Central memory CD8-positive, alpha-beta T cell (primary cell): ENCODE measurements around the gene ST3GAL3.

Source experiments
- ATAC-seq: fragments of 150-1000 bp; cut with Tn5 transposase; replicated peaks from 2 replicates; pipeline ENCODE4 v1.10.0; 2022; ENCODE audit warnings: mild to moderate bottlenecking, moderate FRiP score, moderate number of reproducible peaks; ENCODE audit not compliant: poor library complexity, severe bottlenecking; ENCODE audit errors: extremely low read depth
- DNase-seq, 2 donors: peaks; one replicate each; pipeline ENCODE4 v3.0.0; 2021; ENCODE audit warnings: low spot score in 2 of 2
- H3K27ac Mint-ChIP-seq: one replicate; pipeline ENCODE4 v1.8.0; 2022; ENCODE audit warnings: low read depth, mild to moderate bottlenecking, moderate library complexity, mixed read lengths
- H3K27me3 Mint-ChIP-seq: one replicate; pipeline ENCODE4 v1.8.0; 2022; ENCODE audit warnings: mixed read lengths
- H3K36me3 Mint-ChIP-seq: one replicate; pipeline ENCODE4 v1.8.0; 2022; ENCODE audit warnings: mild to moderate bottlenecking, moderate library complexity, mixed read lengths; ENCODE audit not compliant: insufficient read depth
- H3K4me1 Mint-ChIP-seq: one replicate; pipeline ENCODE4 v1.8.0; 2022; ENCODE audit warnings: mixed read lengths
- H3K4me3 Mint-ChIP-seq: one replicate; pipeline ENCODE4 v1.8.0; 2022; ENCODE audit warnings: mild to moderate bottlenecking, moderate library complexity, mixed read lengths
- H3K9me3 Mint-ChIP-seq: one replicate; pipeline ENCODE4 v1.8.0; 2022; ENCODE audit warnings: mixed read lengths

ST3GAL3 gene

DNA sequence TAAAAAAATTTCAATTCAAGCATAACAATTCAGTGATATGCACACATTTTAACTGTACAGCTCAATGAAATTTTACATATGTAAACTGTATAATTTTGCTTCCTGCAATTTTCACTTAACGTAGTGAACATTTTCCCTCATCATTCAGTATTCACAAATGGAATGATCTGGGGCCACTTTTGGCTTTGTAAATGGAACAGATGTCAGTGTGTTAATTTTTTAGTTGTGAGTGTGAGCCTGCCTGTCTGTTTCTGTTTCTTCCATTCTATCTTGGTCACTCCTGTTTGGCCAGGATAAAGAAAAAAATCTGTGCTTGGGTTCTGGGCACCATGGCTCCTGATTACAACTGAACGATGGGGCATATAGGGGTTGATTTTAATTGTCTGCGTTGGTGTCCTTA lies 20.5 kb upstream of the ST3GAL3 start:
- H3K9me3 Mint-ChIP-seq: no peaks in the 10 kb centered on the region
- no peak for DNase-seq
- peaks cover 9% of the 10 kb centered on the region for H3K4me1 Mint-ChIP-seq
- no peak overlapping the region for H3K4me3 Mint-ChIP-seq
- peak overlapping the region; percentile 19 for H3K27ac Mint-ChIP-seq
- H3K27me3 Mint-ChIP-seq: no peaks in the 10 kb centered on the region
- H3K36me3 Mint-ChIP-seq: peaks cover 59% of the 10 kb centered on the region
- no peak for ATAC-seq

DNA sequence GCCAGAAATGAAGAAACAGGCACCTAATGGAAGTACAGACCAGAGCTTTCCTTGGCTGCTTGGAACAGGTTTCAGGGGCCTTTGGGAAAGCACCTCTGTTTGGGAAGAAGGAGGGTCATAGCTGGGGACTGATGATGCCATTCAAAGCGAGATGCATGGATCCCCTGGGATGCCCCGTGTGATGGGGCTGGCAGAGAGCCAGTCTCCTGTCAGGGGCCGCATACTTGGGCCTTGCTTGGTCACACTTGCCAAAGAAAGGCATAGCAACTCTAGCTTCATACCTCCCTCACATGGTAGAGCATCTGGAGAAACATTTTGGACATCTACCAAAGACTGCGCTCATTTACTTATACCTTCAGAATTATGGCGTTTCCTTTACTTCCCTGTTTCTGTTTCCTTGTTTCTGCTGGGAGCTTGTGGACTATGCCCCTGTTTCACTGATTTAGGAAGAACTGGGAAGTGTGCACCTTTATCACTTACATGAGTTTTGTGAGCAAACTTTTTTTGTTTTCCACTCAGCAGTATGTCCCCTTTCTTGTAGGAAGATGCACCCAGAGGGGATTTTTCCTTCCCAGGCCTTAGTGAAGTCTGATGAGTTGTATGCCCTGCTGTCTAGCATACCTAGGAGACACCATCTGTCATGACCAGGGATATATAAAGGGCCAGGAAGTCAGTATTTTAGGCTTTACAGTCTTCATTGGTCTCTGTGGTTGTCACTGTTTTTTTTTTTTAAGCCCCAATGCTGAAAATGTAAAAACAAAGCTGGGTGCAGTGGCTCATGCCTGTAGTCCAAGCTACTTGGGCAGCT lies 19.8 kb upstream of the ST3GAL3 start:
- peaks cover 66% of the 10 kb centered on the region for H3K36me3 Mint-ChIP-seq
- no peaks in the 10 kb centered on the region for H3K9me3 Mint-ChIP-seq
- ATAC-seq (no peak), DNase-seq (no peak)
- no peaks in the 10 kb centered on the region for H3K27me3 Mint-ChIP-seq
- no peak overlapping the region for H3K27ac Mint-ChIP-seq
- peaks cover 9% of the 10 kb centered on the region for H3K4me1 Mint-ChIP-seq
- H3K4me3 Mint-ChIP-seq: no peak overlapping the region

DNA sequence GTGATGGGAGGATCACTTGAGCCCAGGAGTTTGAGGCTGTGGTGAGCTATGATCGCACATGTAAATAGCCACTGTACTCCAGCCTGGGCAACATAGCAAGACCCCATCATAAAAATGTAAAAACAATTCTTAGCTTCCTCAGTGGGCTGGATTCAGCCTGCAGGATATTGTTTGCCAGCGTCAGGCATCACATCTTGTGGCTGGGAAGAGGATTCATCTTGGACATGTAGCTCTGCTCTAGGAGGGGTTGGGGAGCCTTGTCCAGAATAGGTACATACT lies 19.3 kb upstream of the ST3GAL3 start:
- ATAC-seq (no peak), DNase-seq (no peak)
- H3K36me3 Mint-ChIP-seq: peaks cover 71% of the 10 kb centered on the region
- H3K4me1 Mint-ChIP-seq: peaks cover 9% of the 10 kb centered on the region
- H3K9me3 Mint-ChIP-seq: no peaks in the 10 kb centered on the region
- no peak overlapping the region for H3K27ac Mint-ChIP-seq
- H3K4me3 Mint-ChIP-seq: no peak overlapping the region
- H3K27me3 Mint-ChIP-seq: no peaks in the 10 kb centered on the region

DNA sequence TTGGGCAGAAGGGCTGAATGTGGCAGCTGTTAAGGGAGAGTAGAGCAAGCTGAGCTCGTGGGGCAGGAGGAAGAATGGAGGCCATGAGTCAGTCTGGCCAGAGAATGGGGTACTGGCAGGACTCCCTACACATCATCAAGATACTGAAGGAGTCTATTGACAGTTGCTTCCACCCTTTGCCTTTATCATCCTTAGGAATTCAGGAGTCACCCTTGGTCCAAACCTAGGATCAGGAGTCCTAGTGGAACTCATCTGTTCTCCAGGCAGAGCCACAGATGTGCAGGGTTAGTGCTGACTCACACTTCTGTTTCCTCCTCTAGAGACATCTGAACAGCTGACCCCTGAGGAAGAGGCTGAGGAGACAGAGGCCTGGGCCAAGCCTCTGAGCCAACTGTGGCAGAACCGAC lies 18.7 kb upstream of the ST3GAL3 start:
- no peak overlapping the region for H3K27ac Mint-ChIP-seq
- ATAC-seq (no peak), DNase-seq (no peak)
- H3K9me3 Mint-ChIP-seq: no peaks in the 10 kb centered on the region
- H3K36me3 Mint-ChIP-seq: peaks cover 74% of the 10 kb centered on the region
- H3K4me1 Mint-ChIP-seq: peaks cover 9% of the 10 kb centered on the region
- H3K27me3 Mint-ChIP-seq: no peaks in the 10 kb centered on the region
- H3K4me3 Mint-ChIP-seq: no peak overlapping the region

DNA sequence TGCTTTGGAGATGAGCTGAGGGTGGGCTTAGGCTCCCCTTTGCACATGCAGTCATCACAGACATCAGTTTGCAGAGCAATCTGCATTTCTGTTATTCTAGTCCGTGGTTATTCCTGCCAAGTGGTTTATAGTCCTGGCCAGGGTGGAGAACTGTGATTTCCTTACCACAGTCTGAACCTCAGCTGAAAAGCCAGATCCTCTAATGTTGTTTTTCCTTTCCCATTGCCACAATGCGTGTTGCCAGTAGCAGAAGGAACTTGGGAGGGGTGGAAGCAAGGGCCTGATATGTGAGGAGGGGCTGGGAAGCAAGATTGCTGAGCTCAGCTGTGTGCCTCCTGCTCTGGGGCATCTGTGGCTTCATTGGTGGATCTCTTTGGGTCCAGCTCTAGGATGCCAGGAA lies 18.0 kb upstream of the ST3GAL3 start:
- Mint-ChIP-seq H3K27ac (no peak overlapping the region), H3K4me1 (peaks cover 7% of the 10 kb centered on the region), H3K4me3 (no peak overlapping the region), H3K27me3 (no peaks in the 10 kb centered on the region), H3K9me3 (no peaks in the 10 kb centered on the region), H3K36me3 (peaks cover 77% of the 10 kb centered on the region)
- DNase-seq: no peak
- no peak for ATAC-seq

DNA sequence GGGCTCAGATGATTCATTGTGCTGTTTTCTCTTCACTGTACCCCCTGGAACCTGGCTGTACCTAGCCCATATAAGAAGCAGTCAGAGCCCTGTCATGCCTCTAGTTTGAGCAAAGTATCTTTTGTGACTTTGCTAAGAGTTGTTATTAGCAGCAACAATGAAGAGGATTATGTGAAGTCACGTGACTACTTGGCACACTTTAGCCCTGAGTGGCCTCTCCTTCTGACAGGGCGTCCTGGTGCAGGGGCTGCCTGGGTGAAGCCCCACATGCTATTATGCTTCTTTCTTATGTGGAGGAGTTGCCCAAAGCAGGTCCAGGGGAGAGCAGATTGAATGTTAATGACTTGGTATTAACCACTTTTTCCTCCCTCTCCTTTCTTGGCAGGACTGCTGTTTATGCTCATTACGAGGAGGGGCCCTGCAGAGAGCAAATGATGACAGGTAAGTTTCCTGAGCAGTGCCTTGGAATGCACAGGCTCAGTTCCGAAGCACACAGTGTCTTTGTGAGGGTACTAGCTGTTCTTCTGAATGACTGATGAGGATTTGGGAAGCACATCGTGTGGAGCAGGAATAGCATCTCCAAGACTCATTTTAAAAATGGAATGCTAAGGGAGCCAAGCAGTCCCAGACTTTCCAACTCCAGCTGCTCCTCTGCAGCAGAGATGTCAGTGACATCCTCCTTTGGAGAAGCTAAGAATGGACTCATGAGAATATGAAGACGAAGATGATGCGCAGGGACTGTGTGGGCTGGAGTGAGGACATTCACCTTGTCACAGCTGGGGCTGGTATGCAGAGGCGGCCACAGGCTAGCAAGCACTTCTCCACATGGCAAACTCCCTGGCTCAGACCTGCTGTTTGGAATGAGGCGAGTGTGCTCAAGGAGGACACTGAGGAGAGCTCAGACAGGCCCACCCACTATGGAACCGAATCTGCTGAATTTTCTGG lies 15.2 kb upstream of the ST3GAL3 start:
- Mint-ChIP-seq H3K4me1 (no peaks in the 10 kb centered on the region), H3K4me3 (no peak overlapping the region), H3K36me3 (peaks cover 57% of the 10 kb centered on the region), H3K9me3 (no peaks in the 10 kb centered on the region), H3K27ac (no peak overlapping the region), H3K27me3 (no peaks in the 10 kb centered on the region)
- DNase-seq (no peak), ATAC-seq (no peak)

- no peak for ATAC-seq
- no peaks in the 10 kb centered on the region for H3K27me3 Mint-ChIP-seq
- no peak for DNase-seq
- no peak overlapping the region for H3K27ac Mint-ChIP-seq
- H3K4me3 Mint-ChIP-seq: no peak overlapping the region
- H3K36me3 Mint-ChIP-seq: peaks cover 47% of the 10 kb centered on the region
- H3K4me1 Mint-ChIP-seq: no peaks in the 10 kb centered on the region
- no peaks in the 10 kb centered on the region for H3K9me3 Mint-ChIP-seq
Measured at GRCh38 chr1:43693371-43693770, 14.0 kb upstream of the ST3GAL3 start.

DNA sequence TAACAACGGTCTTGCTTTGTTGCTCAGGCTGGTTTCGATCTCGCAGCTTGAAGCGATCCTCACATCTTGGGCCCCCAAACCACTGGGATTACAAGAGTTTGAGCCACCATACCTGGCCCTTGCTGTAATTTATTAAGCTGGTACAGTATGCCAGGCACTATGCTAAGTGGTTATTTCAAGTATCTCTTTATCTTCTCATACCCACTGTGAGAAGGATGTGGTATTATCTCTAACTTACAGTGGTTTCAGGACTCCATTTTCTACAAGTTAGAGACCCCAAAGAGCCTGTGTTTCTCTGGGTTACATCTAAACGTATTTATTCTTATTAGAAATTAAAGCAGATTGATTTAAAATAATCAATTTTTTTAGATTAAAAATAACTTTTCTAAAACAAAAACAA lies 8.1 kb upstream of the ST3GAL3 start:
- ATAC-seq (no peak), DNase-seq (no peak)
- Mint-ChIP-seq H3K4me1 (no peaks in the 10 kb centered on the region), H3K27ac (no peak overlapping the region), H3K9me3 (no peaks in the 10 kb centered on the region), H3K36me3 (peaks cover 37% of the 10 kb centered on the region), H3K4me3 (no peak overlapping the region), H3K27me3 (no peaks in the 10 kb centered on the region)

DNA sequence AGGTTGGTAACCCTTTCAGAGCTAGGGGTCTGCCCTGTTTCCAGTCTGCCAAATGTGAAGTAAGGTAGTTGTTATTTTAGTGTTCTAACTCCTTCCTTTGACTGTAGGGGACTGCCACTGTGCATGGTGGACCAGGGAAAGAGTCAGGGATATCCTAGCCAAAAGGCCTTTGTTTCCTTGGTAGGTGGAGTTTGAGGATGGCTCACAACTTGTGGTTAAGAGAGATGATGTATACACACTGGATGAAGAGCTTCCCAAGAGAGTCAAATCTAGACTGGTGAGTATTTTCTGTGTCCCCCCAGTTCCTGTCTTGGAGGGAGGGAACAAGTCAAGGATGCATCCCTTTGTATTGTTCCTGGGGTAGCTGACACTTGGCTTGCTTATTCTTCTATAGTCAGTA lies 3.5 kb upstream of the ST3GAL3 start:
- Mint-ChIP-seq H3K36me3 (peaks cover 37% of the 10 kb centered on the region), H3K27me3 (no peaks in the 10 kb centered on the region), H3K4me1 (peaks cover 19% of the 10 kb centered on the region), H3K4me3 (no peak overlapping the region), H3K27ac (no peak overlapping the region), H3K9me3 (no peaks in the 10 kb centered on the region)
- no peak for ATAC-seq
- no peak for DNase-seq

GRCh38 chr1:43704838-43705237 lies 2.5 kb upstream of the ST3GAL3 start:
- peaks cover 22% of the 10 kb centered on the region for H3K4me1 Mint-ChIP-seq
- no peak for ATAC-seq
- DNase-seq: no peak
- no peak overlapping the region for H3K4me3 Mint-ChIP-seq
- H3K27me3 Mint-ChIP-seq: no peaks in the 10 kb centered on the region
- no peak overlapping the region for H3K27ac Mint-ChIP-seq
- no peaks in the 10 kb centered on the region for H3K9me3 Mint-ChIP-seq
- H3K36me3 Mint-ChIP-seq: peaks cover 32% of the 10 kb centered on the region

DNA sequence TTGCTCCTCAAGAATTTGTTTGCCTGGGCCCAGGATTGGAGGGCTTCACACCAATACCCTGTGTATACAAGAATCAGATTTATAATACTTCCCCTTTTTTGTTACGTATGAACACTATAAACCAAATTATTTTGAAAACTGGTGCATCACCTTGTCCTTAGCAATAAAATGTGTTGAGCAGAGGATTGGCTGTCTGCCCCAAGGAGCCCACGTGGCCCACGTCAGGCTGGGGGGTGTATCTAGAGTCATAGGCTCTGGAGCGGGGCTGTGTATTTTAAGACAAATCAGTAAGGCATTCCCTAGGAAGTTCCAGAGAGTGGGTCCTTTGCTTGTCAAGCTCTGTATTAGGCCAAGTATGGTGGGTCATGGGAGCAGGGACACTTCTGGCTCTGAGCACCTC lies 2.0 kb upstream of the ST3GAL3 start:
- Mint-ChIP-seq H3K4me1 (peaks cover 23% of the 10 kb centered on the region), H3K27ac (no peak overlapping the region), H3K27me3 (no peaks in the 10 kb centered on the region), H3K4me3 (peak overlapping the region; percentile 80), H3K36me3 (peaks cover 32% of the 10 kb centered on the region), H3K9me3 (no peaks in the 10 kb centered on the region)
- DNase-seq (no peak), ATAC-seq (no peak)

- Mint-ChIP-seq H3K9me3 (no peaks in the 10 kb centered on the region), H3K4me3 (peak overlapping the region; percentile 80), H3K27ac (no peak overlapping the region), H3K36me3 (peaks cover 30% of the 10 kb centered on the region), H3K27me3 (no peaks in the 10 kb centered on the region), H3K4me1 (peaks cover 28% of the 10 kb centered on the region)
- no peak for ATAC-seq
- no peak for DNase-seq
Measured at GRCh38 chr1:43705982-43706597, 1.2 kb upstream of the ST3GAL3 start.
